HG03520 (cell line): ENCODE results near the gene AGAP1.

Source experiments
- ATAC-seq: cut with Tn5 transposase; IDR thresholded peaks from one replicate; pipeline ENCODE4 v1.9.1; 2021; ENCODE audit warnings: mild to moderate bottlenecking, moderate library complexity; ENCODE audit not compliant: unreplicated experiment

AGAP1 gene

DNA sequence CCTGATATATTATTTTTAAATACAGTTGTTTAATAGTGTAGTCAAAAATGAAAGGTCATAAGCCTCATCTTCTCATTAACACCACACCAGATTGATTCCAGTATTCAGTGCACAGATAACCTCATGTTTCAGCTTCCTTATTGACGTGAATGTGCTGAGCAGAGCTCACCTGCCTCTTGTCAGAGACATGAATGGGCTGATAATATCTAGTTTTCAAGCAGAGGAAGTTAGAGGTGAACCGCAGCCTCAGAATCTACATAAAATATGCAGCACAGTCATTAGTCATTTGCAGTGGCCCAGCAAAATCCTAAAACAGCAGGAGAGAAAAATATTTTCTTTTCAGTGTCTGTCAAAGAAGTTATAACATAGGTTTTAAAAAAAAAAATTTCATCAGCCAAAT, 458.1 kb downstream of the AGAP1 start:
- ATAC-seq, result no peak

DNA sequence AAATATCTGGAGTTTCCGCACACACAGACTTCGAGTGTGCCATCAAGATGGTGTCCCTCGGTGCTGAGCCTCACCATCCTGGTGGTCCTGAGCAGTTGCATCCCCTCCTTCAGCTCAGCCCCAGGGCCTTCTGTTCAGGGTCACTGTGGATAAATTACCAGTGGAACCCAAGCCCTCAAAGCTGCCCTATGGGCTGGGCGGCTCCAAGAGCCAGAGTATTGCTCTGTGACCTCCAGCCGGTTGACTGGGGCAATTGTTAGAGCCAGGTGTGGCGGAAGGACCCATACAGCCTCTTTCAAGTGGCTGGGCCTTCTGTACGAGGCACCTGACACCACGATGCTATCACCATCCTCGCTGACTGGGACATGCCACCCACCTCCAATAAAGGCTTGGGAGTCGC, 458.9 kb downstream of the AGAP1 start:
- ATAC-seq, result no peak

DNA sequence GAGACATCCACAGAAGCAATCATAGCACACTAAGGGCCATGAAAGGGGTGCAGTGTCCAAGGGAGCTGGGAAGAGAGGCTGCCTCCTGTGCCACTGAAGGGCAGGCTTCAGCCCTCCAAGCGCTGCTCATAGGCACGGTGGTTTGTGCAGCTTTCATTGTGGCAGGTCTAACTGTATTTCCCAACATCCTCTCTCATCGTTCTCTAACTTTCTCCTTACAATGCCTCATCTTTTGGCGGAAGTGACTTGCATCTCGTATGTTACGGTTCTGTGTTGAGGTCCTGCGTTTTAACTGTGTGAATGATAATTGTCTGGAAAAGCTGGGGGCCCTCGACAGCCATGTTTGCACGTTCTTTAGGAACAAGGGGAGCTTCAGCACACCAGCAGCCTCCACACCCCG, 460.4 kb downstream of the AGAP1 start:
- no peak for ATAC-seq

DNA sequence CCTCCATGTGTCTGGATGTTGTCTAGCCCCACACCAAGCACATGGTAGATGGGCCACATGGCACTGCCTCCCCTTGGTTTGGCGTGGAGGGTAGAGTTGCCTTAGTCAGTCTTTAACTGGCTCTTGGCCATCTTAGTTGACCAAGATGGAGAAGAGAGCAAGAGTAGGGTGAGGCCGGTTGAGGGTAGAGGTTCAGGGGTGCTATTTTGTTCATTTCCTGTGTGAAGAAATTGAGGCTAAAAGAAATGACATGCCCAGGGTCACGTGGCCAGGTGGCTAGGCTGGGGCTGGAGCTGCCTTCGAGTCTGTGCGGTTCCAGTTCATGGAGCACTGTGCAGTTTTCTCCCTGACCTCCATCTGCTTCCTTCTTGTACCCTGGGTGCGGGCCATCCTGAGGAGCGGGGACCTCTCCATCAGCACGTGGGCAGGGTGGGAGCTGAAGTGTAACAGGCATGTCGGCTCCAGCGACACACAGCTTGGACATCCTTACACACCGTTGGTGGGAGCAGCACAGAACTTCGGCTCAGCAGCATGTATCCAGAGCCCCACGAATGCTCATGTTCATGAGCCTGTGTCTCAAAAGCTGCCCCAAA, 461.1 kb downstream of the AGAP1 start:
- ATAC-seq, result no peak

DNA sequence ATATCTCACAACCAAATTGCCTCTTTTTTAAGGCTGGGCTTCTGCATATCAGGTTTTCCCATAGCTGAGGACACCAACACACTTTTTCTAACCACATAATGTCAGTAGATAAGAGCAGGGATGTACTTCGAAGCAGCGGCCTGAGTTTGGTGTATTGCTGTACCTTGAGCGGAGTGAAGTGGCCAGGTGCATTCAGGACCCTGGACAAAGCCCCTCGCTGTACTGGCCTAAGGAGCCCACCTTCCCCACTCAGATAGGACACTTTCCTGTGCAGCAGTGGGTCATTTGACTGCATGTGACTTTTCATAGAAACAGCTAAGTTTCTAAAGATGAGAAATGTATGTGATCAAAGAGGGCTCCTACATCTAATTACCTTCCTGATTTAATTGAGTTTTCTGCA, 461.8 kb downstream of the AGAP1 start:
- no peak for ATAC-seq

DNA sequence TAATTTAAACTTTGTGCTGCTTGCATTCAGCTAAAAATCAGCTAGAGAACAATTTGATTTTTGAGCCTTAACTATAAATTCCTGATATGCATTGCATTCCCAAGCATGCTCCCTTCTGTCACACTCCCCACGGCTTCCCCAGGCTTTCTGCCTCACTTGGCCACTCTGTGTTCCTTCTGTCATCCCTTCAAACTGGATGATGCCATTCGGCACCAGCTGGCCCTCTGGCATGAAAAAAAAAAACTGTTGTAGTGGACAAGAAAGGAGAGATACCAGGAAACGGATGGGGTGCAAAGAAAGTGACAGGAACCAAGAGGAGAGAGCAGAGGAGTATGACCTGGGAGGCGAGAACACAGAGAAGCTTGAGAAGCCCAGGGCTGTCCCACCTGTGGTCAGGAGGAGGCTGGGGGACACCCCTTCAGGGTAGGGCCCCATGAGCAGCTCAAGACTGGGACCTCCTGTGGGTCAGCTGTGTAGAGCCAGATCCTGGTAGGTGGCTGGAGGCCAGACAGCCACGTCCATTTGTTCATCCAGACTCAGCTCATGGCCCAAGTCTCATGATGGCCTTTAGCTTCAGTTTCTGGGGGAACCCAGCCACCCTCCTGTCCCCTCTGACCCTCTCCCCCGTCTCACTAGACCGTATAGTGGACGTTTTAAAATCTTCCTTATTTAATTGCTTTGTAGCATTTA, 462.6 kb downstream of the AGAP1 start:
- no peak for ATAC-seq

DNA sequence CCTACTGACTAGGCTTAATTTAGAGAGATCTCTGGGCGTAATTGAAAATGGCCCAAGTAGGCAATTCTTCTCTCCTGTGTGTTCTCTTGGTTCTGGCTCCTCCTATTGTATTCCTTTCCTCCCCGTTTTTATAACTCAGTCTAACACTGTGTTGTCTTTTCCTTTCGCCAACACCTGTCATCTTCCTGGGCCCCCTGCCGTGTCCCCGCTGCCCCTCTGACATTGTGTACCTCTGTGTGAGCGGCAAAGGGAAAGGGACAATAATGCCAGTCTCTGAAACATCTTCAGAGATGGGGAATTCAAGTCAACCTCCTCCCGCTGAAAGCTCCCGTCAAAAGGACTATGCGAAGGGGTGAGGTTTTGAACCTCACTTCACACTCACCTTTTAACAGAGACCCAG, 463.4 kb downstream of the AGAP1 start:
- ATAC-seq, result no peak

DNA sequence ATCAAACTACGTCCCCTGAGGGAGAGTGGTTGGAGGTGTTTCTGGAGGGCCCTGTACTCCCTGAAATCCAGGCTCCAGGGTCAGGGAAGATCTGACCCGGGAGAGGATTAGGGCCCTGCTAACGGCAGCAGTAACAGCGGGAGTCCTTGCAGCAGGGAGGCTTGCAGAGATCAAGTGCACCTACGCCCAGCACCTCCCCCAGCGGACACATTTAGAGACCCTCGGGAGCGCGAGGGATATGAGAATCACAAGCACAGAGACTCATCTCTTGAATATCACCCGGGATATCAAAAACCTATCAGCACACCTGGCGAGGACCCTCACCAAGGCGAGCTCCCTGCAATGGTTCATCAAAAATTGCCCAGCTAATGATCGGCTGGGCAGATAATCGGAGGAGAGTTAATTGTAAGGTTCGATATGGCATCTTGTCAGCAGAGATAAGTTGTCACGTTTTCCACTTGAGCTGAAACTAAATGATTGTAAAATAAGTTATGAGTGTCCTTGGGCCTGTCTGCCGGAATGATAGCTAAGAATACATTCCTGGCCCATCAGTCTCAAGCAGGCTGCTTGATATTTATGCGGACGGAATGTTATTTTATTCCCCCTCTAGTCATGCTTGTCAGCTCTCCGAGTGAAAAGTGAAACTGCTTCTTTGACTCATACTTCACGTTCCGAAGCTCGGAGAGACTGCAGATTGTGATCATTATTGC, 464.5 kb downstream of the AGAP1 start:
- no peak for ATAC-seq

DNA sequence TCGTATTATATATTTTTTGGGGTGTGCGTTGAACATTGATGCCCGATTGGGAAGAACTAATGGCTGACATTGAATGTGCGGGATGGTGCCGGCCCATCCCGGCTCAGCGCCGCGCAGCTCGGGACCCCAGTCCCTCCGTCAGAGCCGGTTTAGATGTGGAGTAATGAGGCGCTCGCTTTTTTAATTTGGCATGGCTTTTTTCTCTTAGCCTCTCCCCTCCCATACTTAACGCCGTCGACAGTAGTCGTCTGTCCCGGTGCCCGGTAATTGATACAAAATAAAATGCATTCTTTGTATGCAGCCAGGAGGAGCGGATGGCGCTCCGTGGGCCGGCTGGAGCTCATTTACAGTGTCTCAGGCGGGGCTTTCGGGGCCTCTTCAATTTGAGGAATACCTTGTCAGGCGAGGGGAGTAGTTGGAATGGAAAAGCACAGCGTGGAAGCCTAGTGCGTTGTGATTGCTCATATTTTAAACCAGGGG, 465.1 kb downstream of the AGAP1 start:
- no peak for ATAC-seq

DNA sequence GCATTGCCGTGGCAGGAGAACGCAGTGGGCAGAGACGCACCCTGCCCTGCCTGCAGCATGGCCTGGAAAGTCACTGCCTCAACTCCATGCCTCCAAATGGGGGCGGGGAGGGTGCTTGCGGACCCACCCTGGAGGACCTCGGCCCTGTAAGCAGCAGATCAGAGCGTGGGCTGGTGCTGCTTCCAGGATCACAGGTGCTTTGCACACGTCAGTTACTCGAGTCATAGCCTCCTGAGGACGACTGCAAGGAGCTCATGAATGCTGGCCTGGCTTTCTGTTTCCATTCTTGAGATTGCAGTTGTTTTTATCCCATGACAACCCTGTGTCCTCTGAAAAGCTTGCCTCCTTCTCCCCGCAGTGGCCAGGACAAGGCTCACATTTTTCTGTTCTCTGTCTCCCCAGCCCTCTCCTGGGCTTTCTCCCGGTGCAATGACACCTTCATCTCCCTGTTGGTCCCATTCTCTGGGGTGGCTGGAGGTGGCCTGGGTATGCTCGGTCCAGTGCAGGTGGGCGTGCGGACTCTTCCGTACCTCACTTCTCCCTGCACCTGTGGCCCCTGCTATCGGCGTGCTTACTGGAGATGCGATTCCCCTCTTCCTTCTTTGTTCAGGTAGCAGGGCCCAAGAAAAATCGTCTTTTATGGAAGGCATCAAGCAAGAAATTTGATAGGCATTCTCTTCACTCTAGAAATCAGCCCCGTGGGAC, 466.3 kb downstream of the AGAP1 start:
- no peak for ATAC-seq

DNA sequence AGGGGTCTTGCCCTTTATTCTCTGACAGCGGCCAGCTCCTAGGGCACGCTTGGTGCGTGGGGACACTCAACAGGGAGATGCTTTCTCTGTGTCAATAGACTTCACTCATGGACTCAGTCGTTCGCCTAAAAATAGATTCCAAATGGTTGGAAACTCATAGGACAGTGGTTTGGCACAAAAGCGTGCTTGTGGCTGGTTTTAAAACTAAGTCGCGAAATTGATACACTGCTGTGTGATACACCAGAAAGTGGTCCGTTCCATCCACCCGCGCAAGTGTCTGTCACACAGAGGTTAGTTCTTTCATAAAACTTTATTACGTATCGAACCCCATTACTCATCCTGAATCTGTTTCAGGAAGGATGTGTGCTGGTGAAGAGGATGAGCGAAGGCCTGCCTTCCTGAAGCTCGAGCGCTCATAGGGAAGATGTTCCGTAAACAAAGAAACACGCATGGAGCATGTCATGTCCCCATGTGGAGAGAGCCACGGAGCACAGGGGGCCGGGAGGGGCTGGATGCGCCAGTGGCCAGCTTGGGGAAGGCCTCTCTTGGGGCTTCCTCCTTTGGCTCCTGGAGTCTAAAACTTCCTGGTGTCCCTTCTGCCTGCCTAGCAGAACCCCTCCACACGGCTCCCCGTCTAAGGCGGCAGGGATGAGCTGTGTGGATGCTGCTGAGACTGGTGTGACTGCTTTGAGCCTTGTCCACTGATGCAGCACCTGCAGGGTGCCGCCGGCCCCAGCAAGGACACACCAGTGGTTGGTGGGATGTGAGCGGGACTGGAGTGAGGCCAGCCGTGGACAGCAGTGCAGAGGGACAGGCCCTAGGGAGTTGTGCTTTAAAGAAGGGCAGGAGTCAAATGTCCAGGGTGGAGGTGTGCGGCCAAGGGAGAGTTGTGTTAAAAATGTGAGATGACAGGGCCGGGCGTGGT, 467.1 kb downstream of the AGAP1 start:
- no peak for ATAC-seq

DNA sequence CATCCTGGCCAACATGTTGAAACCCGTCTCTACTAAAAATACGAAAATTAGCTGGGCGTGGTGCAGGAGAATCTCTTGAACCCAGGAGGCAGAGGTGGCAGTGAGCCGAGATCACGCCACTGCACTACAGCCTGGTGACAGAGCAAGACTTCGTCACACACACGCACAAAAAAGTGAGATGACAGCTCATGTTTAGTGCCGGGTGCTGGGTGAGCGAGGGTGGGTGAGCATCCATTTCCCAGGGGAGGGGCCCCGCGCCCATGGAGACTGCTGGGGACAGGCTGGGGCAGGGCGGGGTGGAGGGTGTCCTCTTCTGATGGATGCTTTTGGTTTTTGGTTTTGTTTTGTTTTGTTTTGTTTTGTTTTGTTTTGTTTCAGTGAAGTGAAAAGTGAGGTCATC, 467.9 kb downstream of the AGAP1 start:
- no peak for ATAC-seq

DNA sequence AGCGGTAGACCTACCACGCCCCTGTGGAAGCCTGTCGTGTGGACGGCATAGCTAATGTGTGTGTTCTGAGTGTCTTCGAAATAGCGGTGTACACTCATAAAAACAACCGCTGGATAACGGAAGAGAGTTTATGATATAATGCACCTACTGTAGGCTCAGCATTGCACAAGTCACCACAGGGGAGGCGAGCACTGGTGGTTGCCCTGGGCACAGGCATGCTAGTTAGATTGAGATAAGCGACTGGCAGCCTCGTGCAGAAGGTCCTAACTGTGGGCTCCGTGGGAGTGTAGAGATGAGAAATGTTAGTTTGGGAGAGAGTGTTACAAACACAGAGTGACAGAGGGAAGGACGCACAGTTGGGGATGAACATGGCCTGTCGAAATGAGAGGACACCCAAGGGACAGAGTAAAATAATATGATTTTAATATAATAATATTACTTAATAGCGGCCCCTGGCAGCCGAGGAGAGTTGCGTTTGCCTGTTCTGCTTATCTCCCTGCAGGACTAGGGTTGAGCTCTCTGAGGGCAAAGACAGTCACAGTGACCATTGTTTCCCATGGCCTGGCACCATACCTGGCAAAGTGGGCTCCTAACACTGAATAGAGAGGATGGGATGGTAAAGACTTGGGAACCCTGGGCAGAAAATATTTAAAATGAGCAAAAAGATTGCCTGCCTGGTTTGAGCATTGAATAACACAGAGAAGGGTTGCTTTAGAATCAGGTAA, 470.2 kb downstream of the AGAP1 start:
- no peak for ATAC-seq

DNA sequence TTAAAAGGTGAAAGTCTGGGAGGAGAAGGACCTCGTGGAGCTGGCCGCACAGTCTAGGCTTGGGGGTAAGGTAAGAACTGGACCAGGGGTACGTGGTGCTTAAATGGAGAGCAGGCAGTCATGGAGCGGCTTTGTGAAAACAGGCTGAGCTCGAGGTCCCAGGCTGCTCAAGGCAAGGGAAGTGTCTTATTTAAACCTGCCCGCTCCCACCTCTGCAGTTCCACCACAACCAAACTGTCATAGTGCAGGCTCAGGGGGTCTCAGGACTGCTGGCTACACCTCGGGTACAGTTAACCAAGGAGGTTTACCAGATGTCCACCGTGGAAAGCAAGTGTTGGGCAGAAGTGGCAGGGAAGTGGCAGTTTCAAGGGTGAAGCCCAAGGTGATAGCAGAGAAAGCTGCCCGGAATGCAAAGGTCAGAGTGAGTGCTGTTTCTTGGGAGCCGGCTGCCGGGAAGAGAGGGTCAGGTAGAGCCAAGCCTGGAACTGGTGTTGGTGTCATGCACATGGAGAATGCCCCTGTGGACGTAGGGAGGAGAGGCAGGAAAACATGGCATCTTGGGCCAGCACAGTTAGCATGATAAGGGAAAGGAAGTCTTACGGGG, 471.0 kb downstream of the AGAP1 start:
- no peak for ATAC-seq

DNA sequence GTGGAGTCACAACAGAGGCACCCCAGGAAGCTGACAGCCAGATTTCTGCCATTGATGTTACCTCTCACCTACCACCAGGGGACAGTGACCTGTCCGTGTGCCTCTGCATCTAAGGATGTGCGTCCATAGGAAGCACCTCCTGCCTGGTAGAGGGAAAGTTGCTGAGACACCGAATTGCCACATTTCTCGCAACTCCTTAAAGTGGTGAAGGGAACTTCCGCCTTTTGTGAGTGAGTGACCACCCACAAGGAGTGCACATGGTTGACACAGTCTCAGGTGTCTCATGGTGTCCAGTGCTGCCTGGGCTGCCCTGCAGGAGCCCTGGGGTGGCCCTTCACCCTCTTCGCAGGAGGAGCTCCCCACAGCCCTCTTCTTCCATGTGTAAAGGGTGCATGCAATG, 472.6 kb downstream of the AGAP1 start:
- ATAC-seq, result no peak

DNA sequence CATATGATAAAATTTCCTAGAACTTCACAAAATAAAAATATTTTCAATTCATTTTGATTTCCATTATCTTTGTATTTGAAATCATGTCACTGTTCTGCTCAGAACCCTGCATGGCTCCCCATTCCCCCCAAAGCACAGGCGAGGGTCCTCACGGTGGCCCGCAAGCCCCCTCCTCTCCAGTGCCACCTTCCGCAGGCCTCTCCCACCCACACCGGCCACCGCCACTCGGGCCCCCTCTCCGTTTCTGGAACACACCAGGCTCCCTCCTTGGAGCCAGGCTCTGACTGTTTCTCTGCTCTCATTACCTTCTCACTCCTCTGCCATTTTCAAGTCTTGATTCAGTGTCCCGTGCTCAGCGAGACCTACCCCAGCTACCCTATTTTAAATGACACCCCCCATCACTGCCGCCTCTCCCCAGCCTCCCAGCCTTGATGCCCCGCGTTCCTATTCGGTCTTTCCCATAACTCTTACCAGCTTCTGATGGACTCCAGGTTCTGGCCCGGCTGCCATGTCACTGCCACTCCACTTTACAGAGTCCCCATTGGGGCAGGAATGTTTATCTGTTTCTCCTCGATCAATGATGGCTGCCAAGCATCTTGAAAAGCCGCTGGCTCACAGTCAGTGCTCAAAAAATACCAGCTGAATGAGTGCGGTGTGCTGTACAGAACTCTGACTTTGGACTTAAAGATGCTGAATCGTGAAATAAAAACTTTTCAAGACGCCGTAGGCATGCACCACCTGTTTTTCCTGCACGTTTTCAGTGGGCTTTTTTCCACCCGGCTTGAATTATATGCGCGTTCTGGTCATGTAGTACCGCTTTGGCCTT, 473.3 kb downstream of the AGAP1 start:
- ATAC-seq, result no peak

DNA sequence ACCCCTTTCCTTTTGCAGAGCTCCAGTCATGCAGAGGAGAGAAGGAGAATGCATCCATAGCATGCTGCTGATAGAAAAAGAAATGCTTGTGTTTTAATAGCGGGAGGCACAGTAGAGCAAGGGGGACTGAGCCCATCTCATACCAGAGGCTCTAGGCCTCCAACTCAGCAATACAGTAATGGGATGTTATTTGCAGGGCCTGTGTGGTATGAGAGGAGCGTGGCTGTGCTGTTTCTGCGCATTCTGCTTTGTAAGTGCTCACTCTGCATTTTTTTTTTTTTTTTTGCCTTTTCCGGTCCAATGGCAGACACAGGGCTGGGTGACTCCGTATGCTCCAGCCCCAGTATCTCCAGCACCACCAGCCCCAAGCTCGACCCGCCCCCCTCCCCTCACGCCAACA, 474.3 kb downstream of the AGAP1 start:
- no peak for ATAC-seq

DNA sequence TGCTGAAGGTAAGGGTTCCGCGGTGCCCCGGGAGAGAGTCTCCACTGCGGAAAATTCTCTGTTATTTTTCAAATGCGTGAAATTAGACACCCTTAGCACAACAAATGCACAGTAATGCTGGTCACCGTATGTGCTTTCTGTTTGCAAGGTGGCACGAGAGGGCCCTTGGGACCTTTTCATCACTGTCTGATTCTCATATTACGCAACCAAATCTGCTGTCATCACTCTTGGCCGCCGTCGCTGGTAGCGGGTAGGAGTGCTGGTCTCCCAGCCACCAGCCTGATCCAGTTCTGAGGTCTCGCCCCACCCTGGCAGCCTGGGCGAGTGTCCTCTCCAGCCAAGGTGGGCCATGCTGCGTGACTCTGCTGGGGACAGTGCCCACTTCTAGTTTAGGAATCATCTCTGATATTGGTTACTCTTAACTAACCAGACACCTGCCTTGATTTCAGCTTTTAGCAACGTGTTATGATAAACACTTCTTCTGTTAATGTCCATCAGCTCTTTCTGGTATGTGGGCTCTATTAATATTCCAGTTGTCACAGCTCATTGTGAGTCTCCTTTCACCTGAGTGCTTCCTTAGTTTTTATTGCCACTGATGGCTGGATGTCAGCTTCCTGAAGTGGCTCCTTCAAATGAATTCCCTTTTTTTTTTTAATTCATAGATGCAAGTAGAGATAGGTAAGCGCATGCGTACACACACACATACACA, 474.9 kb downstream of the AGAP1 start:
- ATAC-seq, result no peak
